CD4-positive, CD25-positive, alpha-beta regulatory T cell (primary cell): ENCODE measurements around the gene STAT3. TPM values are rescaled to one million over a fixed set of nuclear protein-coding genes. Genes with fewer than 3 reads are reported as not detected.

ENCODE experiments used
- ATAC-seq, 2 donors: fragments of 150-1000 bp; cut with Tn5 transposase; one replicate each; pipeline ENCODE4 v1.10.0; 2021; ENCODE audit warnings: low read depth in 2 of 2, moderate number of reproducible peaks in 2 of 2, moderate library complexity in 1 of 2
- DNase-seq, 3 donors: peaks; one replicate each; pipeline versions ENCODE4 v3.0.0 to v3.0.0-alpha.2; 2012 to 2022; ENCODE audit warnings: mixed read lengths in 1 of 3
- H3K27ac ChIP-seq: one replicate; pipeline ENCODE4 v1.7.0; 2013; ENCODE audit warnings: mild to moderate bottlenecking, low read length; ENCODE audit not compliant: insufficient read depth, poor library complexity, severe bottlenecking
- H3K27me3 ChIP-seq: one replicate; pipeline ENCODE4 v1.7.0; 2013; ENCODE audit warnings: low read length; ENCODE audit not compliant: control insufficient read depth, insufficient read depth
- H3K36me3 ChIP-seq: one replicate; pipeline ENCODE4 v1.7.0; 2013; ENCODE audit warnings: mild to moderate bottlenecking, low read length, moderate library complexity; ENCODE audit not compliant: control insufficient read depth, insufficient read depth
- H3K4me1 ChIP-seq: 2 replicates; pipeline ENCODE4 v1.7.0; 2013; ENCODE audit warnings: mild to moderate bottlenecking, low read length; ENCODE audit not compliant: insufficient read depth, control insufficient read depth, poor library complexity, severe bottlenecking
- H3K4me3 ChIP-seq: one replicate; pipeline ENCODE4 v1.7.0; 2013; ENCODE audit warnings: low read depth, mild to moderate bottlenecking, low read length, moderate library complexity
- H3K9me3 ChIP-seq, 2 experiments: 1 replicate in 1 of 2; 2 replicates in 1 of 2; pipeline ENCODE4 v1.7.0; 2013; ENCODE audit warnings: low read length in 2 of 2, mild to moderate bottlenecking in 1 of 2, moderate library complexity in 1 of 2; ENCODE audit not compliant: control insufficient read depth in 2 of 2
- H3K27ac Mint-ChIP-seq, 3 donors: one replicate each; pipeline ENCODE4 v1.8.0; 2020 to 2022; ENCODE audit warnings: mild to moderate bottlenecking in 3 of 3, mixed read lengths in 3 of 3, moderate library complexity in 2 of 3
- H3K27me3 Mint-ChIP-seq: one replicate; pipeline ENCODE4 v1.8.0; 2022; ENCODE audit warnings: mild to moderate bottlenecking, mixed read lengths
- H3K36me3 Mint-ChIP-seq: one replicate; pipeline ENCODE4 v1.8.0; 2020; ENCODE audit warnings: mixed read lengths
- H3K4me1 Mint-ChIP-seq, 4 donors: one replicate each; pipeline ENCODE4 v1.8.0; 2020 to 2022; ENCODE audit warnings: mixed read lengths in 4 of 4, mild to moderate bottlenecking in 1 of 4
- H3K4me3 Mint-ChIP-seq, 4 donors: one replicate each; pipeline ENCODE4 v1.8.0; 2020 to 2022; ENCODE audit warnings: mild to moderate bottlenecking in 4 of 4, mixed read lengths in 4 of 4, moderate library complexity in 3 of 4
- H3K9me3 Mint-ChIP-seq, 7 donors: one replicate each; pipeline ENCODE4 v1.8.0; 2020 to 2022; ENCODE audit warnings: mixed read lengths in 7 of 7, mild to moderate bottlenecking in 3 of 7, moderate library complexity in 2 of 7
- polyA plus RNA-seq, 4 donors: library from polyadenylated mRNA; unstranded; fragments of 300-500 nt; fragmentation: Illumina TruSeq; gene quantifications; one replicate each; pipeline ENCODE4 v1.2.3, GENCODE V29; 2021
- total RNA-seq: library from RNA; stranded (reverse); gene quantifications from one replicate; pipeline ENCODE4 v1.2.3, GENCODE V29; 2022

Gene STAT3
- total and polyA plus RNA-seq, 5 donors from 2014 or later = 100 to 262 (median 122) TPM

DNA sequence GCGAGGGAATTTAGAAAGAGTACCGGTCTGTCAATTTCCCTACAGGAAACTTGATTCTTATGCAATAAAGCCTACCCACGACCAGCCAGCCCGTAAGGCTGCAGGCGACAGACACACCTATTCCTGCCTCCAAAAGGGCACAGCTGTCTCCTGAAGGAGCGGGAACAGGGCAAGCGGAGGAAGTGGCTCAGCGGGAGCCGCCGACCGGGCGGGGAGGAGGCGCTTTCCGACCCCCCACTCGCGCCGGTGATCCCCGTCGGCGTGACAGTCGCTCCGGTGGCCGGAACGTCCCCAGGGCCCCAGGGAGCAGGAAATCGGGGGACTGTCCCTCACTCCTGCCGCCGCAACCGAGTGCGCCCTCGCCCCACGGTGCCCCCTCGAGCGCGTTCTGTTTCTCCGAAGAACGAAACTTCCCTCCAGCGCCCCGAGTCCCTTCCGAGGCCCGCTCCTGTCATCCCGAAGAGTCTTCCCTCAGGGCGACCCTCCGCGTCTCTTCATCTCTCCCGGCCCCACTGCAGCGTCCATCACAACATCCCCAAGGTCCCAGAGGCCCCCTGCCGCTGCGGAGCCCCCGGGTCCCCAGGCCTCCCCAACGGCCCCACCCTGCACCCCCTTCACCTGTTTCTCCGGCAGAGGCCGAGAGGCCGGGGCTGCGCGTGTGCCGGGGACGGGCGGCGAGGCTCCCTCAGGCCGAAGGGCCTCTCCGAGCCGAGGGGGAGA lies 421 bp downstream of the STAT3 start:
- H3K4me3 Mint-ChIP-seq = peak overlapping the region; percentile 92 to 99 (median 96)
- H3K27me3 Mint-ChIP-seq = peaks cover 9% of the 10 kb centered on the region
- peaks cover 0 to 1% (median 0%) of the 10 kb centered on the region in 7 donors for H3K9me3 Mint-ChIP-seq
- Histone ChIP-seq H3K4me1 (peaks cover 25% of the 10 kb centered on the region), H3K9me3 (no peaks in the 10 kb centered on the region), H3K4me3 (peak overlapping the region; percentile 96), H3K27ac (peak overlapping the region; percentile 100), H3K36me3 (peaks cover 1% of the 10 kb centered on the region), H3K27me3 (no peaks in the 10 kb centered on the region)
- peaks cover 7 to 60% (median 43%) of the 10 kb centered on the region in 4 donors for H3K4me1 Mint-ChIP-seq
- peaks cover 3% of the 10 kb centered on the region for H3K36me3 Mint-ChIP-seq
- peak in 2 of 3 donors; percentile 23 to 39 for DNase-seq
- peak overlapping the region; percentile 100 for H3K27ac Mint-ChIP-seq
- no peak for ATAC-seq

DNA sequence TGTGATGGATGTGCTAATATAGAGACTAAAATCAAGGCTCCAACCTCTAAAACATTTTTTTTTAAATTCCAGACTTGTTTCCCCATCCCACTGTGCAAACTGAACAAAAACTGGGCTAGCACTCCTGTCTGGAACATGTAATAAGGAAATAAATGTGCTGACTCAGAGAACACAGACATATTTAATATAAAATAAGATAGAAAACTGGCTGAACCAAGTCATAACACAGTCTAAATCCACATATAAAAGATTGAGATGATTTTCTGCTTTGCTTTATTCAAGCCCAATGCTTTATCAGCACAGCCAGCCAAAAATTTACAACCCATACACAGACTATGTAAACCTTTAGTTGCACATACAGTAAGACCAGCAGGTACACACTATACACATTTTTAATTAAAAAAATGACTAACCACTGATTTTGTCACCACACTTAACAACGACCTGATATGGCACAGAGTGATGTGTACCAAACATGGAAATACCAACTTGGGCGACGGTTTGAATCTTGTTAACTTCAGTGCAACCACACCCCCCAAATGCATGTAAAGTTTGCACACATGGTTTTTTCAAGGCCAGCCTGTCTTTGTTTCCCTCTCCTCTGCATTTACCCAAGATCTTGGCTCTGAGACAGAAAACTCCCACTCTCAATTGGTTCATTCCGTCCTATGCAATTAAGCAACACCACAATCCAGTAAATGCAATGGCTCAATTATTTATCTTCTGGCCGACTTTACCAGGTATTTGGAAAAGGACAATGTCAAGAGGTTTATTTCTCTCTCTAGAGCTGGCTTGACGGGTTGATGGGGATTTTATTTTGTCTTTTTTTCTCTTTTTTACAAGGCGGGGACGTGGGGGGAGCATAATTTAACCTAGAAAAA lies 1.2 kb downstream of the STAT3 start:
- Histone ChIP-seq H3K36me3 (peaks cover 1% of the 10 kb centered on the region), H3K4me1 (peaks cover 32% of the 10 kb centered on the region), H3K27me3 (no peaks in the 10 kb centered on the region), H3K4me3 (peak overlapping the region; percentile 96), H3K9me3 (no peaks in the 10 kb centered on the region), H3K27ac (peak overlapping the region; percentile 100)
- no peak for ATAC-seq
- Mint-ChIP-seq H3K4me1 (peaks cover 7 to 69% (median 49%) of the 10 kb centered on the region in 4 donors), H3K4me3 (peak overlapping the region; percentile 92 to 99 (median 96)), H3K36me3 (peaks cover 8% of the 10 kb centered on the region), H3K27ac (peak overlapping the region; percentile 78 to 100 (median 100)), H3K9me3 (peaks cover 0 to 1% (median 0%) of the 10 kb centered on the region in 7 donors), H3K27me3 (peaks cover 9% of the 10 kb centered on the region)
- peak in 2 of 3 donors; percentile 35 to 45 for DNase-seq

DNA sequence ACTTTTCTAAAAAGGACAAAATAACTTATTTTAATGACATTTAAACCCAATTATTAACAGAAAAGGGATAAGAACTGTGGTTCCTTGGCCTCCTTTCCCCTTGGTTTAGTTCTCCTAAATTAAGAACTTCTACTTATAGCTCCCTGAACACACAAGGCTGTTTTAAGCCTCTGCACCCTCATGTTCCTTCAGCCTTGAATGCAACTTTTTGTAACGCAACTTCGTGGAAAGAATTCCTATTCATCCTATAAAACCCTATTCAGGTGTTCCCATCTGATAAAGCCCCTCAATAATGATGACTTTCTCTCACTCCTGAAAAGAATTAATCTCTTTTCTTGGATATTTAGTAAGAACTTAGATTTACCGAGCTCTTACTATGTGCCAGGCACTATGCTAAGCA lies 6.3 kb downstream of the STAT3 start:
- no peaks in the 10 kb centered on the region for H3K27me3 Mint-ChIP-seq
- ATAC-seq (no peak), DNase-seq (no peak)
- H3K27ac ChIP-seq = no peak overlapping the region
- H3K9me3 Mint-ChIP-seq = no peaks in the 10 kb centered on the region
- no peaks in the 10 kb centered on the region for H3K27me3 ChIP-seq
- H3K9me3 ChIP-seq = no peaks in the 10 kb centered on the region
- no peak overlapping the region for H3K4me3 ChIP-seq
- H3K4me1 ChIP-seq = peaks cover 40% of the 10 kb centered on the region
- H3K4me1 Mint-ChIP-seq = peaks cover 36 to 85% (median 65%) of the 10 kb centered on the region in 4 donors
- peaks cover 1% of the 10 kb centered on the region for H3K36me3 ChIP-seq
- peaks cover 18% of the 10 kb centered on the region for H3K36me3 Mint-ChIP-seq
- peak overlapping the region in 2 of 3 donors; percentile 38 to 76 for H3K27ac Mint-ChIP-seq
- H3K4me3 Mint-ChIP-seq = peak overlapping the region in 2 of 4 donors; percentile 53 to 68

DNA sequence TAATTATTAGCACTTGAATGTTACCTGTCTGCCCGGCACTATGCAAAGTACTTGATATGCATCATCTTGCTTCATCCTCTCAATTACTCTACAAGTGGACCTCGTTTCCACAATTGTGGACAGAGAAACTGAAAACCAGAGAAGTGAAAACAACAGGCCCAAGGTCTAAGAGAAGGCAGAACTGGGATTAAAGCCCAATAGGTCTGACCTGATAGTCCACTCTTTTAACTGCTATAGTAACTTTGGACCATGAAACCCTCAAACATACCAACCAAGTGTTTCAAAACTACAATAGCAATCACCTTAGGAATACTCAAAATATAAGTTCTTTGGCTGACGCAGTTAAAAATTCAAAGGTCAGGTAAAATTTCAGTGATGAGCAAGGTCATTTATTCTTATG lies 7.3 kb downstream of the STAT3 start:
- no peak overlapping the region for H3K27ac Mint-ChIP-seq
- peaks cover 33% of the 10 kb centered on the region for H3K4me1 ChIP-seq
- peak overlapping the region in 2 of 4 donors; percentile 43 to 73 for H3K4me3 Mint-ChIP-seq

DNA sequence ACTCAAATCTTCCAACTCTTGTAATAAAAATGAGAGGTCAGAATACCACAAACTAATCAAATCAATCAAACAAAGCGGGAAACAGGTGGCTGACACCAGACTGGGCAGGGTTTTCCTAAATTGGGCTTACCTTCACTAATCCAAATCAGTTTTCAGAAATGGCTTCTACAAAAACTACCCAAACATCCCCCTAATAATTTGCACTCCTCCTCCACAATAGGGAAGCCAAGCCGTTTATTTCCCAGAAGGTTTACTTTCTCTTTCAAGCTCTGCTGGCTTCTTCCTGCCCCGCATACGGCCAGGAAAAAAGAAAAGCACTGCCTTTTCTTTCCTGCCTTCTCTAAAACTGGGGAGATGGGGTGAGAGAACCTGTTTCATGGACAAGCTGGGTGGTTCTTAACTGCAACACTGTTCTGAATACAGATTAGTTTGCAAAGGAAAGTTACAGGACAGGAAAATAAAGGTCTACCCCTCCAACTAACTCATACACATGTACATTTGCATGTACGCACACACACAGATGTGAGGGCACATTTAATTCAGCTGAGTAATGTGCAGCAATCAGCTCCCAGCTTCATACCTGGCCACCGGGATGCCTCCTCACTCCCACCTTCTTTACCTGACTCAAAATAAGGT lies 9.2 kb downstream of the STAT3 start:
- DNase-seq = peak in 1 of 3 donors; percentile 35
- Mint-ChIP-seq H3K4me3 (peak overlapping the region; percentile 85 to 93 (median 88)), H3K4me1 (peaks cover 40 to 81% (median 63%) of the 10 kb centered on the region in 4 donors), H3K36me3 (peaks cover 15% of the 10 kb centered on the region), H3K27me3 (no peaks in the 10 kb centered on the region), H3K27ac (peak overlapping the region; percentile 60 to 91 (median 83)), H3K9me3 (no peaks in the 10 kb centered on the region)
- H3K27ac ChIP-seq = peak overlapping the region; percentile 41
- H3K27me3 ChIP-seq = no peaks in the 10 kb centered on the region
- H3K4me1 ChIP-seq = peaks cover 31% of the 10 kb centered on the region
- peaks cover 1% of the 10 kb centered on the region for H3K36me3 ChIP-seq
- no peaks in the 10 kb centered on the region for H3K9me3 ChIP-seq
- peak; percentile 45 for ATAC-seq
- peak overlapping the region; percentile 78 for H3K4me3 ChIP-seq

More for the DNA sequence above, 7.3 kb downstream of the STAT3 start:
- H3K9me3 Mint-ChIP-seq = no peaks in the 10 kb centered on the region
- peaks cover 32 to 79% (median 59%) of the 10 kb centered on the region in 4 donors for H3K4me1 Mint-ChIP-seq
- DNase-seq = no peak
- ATAC-seq = no peak
- peaks cover 15% of the 10 kb centered on the region for H3K36me3 Mint-ChIP-seq
- no peak overlapping the region for H3K27ac ChIP-seq
- H3K36me3 ChIP-seq = peaks cover 1% of the 10 kb centered on the region
- no peaks in the 10 kb centered on the region for H3K27me3 Mint-ChIP-seq
- no peaks in the 10 kb centered on the region for H3K9me3 ChIP-seq
- no peaks in the 10 kb centered on the region for H3K27me3 ChIP-seq
- H3K4me3 ChIP-seq = no peak overlapping the region

DNA sequence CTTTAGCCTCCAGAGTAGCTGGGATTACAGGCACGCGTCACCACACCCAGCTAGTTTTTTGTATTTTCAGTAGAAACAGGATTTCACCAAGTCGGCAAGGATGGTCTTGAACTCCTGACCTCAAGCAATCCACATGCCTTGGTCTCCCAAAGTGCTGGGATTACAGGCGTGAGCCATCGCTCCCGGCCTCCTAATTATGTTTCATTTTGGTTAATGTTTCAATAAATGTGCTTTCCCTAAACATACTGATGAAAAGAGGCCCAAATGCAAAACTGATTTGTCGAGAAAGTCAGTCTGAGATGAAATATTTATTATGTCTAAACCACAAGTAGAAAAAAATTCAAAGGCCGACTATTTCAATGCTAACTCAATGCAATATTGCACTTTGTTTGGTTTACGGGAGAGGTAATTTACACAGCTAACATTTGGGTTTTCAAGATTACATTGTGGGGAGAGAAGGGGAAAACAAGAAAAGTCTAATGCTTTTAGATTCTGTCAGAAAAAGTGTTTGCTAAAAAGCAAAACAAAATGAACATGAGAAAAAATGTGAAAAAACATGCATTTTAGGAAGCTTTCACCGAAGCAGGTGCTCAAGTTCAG lies 9.8 kb downstream of the STAT3 start:
- H3K4me1 Mint-ChIP-seq = peaks cover 40 to 78% (median 62%) of the 10 kb centered on the region in 4 donors
- no peaks in the 10 kb centered on the region for H3K27me3 Mint-ChIP-seq
- Histone ChIP-seq H3K27me3 (no peaks in the 10 kb centered on the region), H3K4me3 (peak overlapping the region; percentile 78), H3K4me1 (peaks cover 31% of the 10 kb centered on the region), H3K27ac (no peak overlapping the region), H3K9me3 (no peaks in the 10 kb centered on the region), H3K36me3 (no peaks in the 10 kb centered on the region)
- peak overlapping the region; percentile 85 to 93 (median 88) for H3K4me3 Mint-ChIP-seq
- ATAC-seq (no peak), DNase-seq (no peak)
- no peaks in the 10 kb centered on the region for H3K9me3 Mint-ChIP-seq
- peaks cover 15% of the 10 kb centered on the region for H3K36me3 Mint-ChIP-seq
- peak overlapping the region; percentile 60 to 91 (median 83) for H3K27ac Mint-ChIP-seq

DNA sequence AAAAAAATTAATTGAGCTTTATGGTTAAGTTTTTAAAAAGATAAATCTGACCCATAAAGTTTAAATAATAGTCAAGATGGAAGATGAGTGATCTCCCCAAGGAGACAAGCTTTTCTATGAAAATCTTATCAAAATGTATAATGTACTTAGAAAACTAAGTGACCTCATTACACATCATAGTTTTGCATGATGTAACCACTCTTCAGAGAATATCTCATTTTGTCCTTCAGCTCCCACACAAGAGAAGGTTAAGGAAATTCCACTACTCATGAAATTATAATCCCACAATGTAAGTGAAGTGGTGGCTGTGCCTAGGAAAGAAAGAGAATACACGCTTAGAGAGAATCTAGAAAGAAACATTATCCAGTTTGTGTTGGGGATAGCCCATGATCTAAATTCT lies 14.3 kb downstream of the STAT3 start:
- Histone ChIP-seq H3K9me3 (no peaks in the 10 kb centered on the region), H3K36me3 (peaks cover 8% of the 10 kb centered on the region), H3K4me1 (peaks cover 14% of the 10 kb centered on the region), H3K4me3 (no peak overlapping the region), H3K27ac (no peak overlapping the region), H3K27me3 (no peaks in the 10 kb centered on the region)
- ATAC-seq (no peak), DNase-seq (no peak)
- Mint-ChIP-seq H3K9me3 (peaks cover 0 to 4% (median 0%) of the 10 kb centered on the region in 7 donors), H3K27me3 (no peaks in the 10 kb centered on the region), H3K4me3 (peak overlapping the region in 1 of 4 donors; percentile 43), H3K4me1 (peaks cover 30 to 59% (median 46%) of the 10 kb centered on the region in 4 donors), H3K36me3 (peaks cover 13% of the 10 kb centered on the region), H3K27ac (no peak overlapping the region)
